ENCODE data around the gene RBM20. TPM values are rescaled to one million over a fixed set of nuclear protein-coding genes. Genes with fewer than 3 reads are reported as not detected.

Gene RBM20
- total and polyA plus RNA-seq, 2 of the 13 experiments (the other 11 are each of a cell fraction or from before 2014, with no cell fraction given): 0.02 to 0.22 TPM

- no peak for FAIRE-seq
- TF ChIP-seq IKZF4 (CRISPR knock-in tag; IDR thresholded peaks at IDR 0.05; ENCODE audit: borderline replicate concordance, low read depth, not compliant biosample characterization) (no peak), ZNF263 (CRISPR knock-in tag; IDR thresholded peaks at IDR 0.05) (peak; percentile 76; the same call in 1 of the 2 replicates), PAXIP1 (CRISPR knock-in tag; conservative IDR thresholded peaks at IDR 0.05) (no peak), NCOA5 (CRISPR knock-in tag; IDR thresholded peaks at IDR 0.05) (no peak), KIAA2018 (CRISPR knock-in tag; IDR thresholded peaks at IDR 0.05; ENCODE audit: borderline replicate concordance) (no peak)
These were observed 167.8 kb downstream of the RBM20 start for GRCh38 chr10:110811791-110812581.

More at GRCh38 chr10:110811791-110812581, 167.8 kb downstream of the RBM20 start:
- no peak overlapping the region for H3K9ac ChIP-seq (ENCODE audit: insufficient read depth, low read depth, low read length)
- no peak; the same call in 2 of the 3 replicates for ATAC-seq
- no peaks in the 10 kb centered on the region for H3K9me3 ChIP-seq (ENCODE audit: low read length)
- intact Hi-C loops (cut with micrococcal nuclease; ENCODE audit: unreplicated experiment) (no loop called here), in situ Hi-C loops (cut with HindIII; ENCODE audit: extremely low pct_ligation_motif_present, low pct_unique_long_range_greater_than_20kb) (no loop called here)
- H3K4me1 ChIP-seq (ENCODE audit: insufficient read depth, low read length): peaks cover 11% of the 10 kb centered on the region
- H4K20me1 ChIP-seq (ENCODE audit: insufficient read depth, low read length): no peaks in the 10 kb centered on the region
- no peak for DNase-seq (ENCODE audit: low spot score)
- 63% methylated on average over 20 of the region's 23 CpGs for whole genome bisulfite sequencing (ENCODE audit: low lambda C conversion rate)
- H3K27me3 ChIP-seq (ENCODE audit: control insufficient read depth in 1 of 2, insufficient read depth in 2 of 2, low read length in 2 of 2): peaks cover 3 to 14% of the 10 kb centered on the region in 2 experiments; a peak in 2 of 5 replicates
- no peak overlapping the region; a peak in 1 of 6 replicates for H3K4me3 ChIP-seq (replicated peaks in 1 of 3; ENCODE audit: insufficient read depth in 1 of 3, low read depth in 2 of 3, low read length in 3 of 3)
- ChIA-PET CTCF (ENCODE audit: low intra/inter-chr PET ratio, low total read pairs) (no interaction called here), POLR2A (no interaction called here)
- BruUV-seq (replicated peaks): no TSS peak
- no peak overlapping the region for H3K27ac ChIP-seq (ENCODE audit: extremely low read length, insufficient read depth, low read length)
- H2AFZ ChIP-seq (ENCODE audit: low read length): no peak overlapping the region
- H3K79me2 ChIP-seq (ENCODE audit: insufficient read depth, low read length): no peaks in the 10 kb centered on the region
- peak overlapping the region; percentile 16; the same call in 1 of the 2 replicates for H3K4me2 ChIP-seq (ENCODE audit: low read depth, low read length)
- H3K36me3 ChIP-seq (replicated peaks in 1 of 2; ENCODE audit: control insufficient read depth in 1 of 2, insufficient read depth in 2 of 2, low read length in 2 of 2): no peaks in the 10 kb centered on the region
